ENCODE data around the gene RARRES2.
"Not testable (repeated sequence)": the region's sequence is repeated elsewhere in the genome, so short reads cannot be mapped to it uniquely, and the experiment has no call there.

Gene RARRES2

DNA sequence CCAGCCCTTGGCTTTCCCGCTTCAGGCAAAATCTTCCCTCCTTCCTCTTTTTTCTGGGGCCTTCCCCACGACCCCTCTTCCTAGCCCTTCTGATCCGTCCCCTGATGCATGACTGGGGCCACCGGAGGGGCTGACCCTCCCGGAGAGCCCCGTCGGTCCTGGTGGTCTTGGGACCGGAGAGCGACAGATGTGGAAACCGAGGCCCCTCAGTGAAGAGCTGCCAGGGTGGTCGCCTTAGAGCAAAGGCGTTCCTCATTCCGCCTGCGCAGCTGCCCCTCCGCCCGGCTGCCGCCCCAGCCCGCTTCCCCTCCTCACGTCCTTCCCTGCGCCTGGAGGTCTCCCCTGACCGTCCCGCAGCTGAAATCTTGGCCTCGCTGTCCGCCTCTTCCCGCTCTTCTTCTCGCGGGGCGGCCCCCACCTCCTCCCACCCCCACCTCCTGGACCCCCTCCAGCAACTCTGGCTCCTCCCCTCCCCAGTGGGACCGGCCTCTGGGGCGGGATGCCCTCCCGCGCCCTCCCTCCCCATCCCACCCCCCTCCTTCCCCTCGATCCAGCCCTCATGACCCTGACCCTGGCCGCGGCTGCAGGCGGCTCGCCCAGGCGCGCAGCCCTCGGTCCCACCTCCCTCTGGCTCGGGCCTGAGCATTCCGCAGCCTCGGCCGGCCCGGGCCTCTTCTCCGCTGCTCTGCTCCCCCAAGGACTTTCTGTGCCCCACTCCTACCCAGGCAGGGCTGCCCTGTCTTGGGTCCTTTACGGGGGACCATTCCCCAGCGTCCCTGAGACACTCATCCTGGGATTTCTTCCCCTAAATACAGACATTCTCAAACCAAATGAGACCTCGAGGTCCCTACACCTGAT is at the start of gene RARRES2:
Gene RARRES2, minus strand, starts transcription at position 367 of the 858 bp plus-strand sequence. CDS start 1,020 bp downstream, outside the sequence.
- in situ Hi-C loops (cut with MboI; ENCODE audit: low sequenced_read_pairs), result no loop called here

DNA sequence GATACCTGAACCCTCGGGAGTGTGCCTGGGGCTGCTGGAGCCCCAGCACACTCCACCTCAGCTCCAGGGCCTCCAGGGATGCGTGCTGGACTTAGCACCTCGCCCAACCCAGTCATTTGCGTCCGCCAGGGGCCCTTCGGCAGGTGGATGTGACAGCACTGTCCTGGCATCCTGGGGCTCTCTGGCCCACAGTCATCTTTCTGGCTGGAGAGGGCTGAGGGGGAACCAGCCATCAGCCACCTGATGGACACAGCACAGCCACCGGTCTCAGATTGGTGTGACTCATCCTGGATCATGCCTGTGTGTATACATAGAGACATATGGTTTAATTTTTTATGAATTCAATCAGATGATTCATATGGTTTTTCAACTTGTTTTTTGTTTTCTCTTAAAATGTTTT is 48.8 kb upstream of the RARRES2 start:
- in situ Hi-C loops (cut with MboI; ENCODE audit: low sequenced_read_pairs), result no loop called here

DNA sequence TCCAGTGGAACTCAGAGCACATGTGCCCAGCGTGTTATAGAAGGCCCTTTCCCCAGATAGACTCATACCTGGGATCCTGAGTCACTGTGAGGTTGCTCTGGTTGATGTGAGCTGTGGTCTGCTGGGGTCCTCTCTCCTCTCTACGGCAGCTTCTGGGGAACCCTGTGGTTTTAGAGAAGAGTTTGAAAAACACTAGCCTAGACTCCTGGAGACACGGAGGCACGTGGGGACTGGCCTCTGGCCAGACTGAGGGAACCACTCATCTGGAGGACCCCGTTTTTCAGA is 48.0 kb upstream of the RARRES2 start:
- in situ Hi-C loops (cut with MboI; ENCODE audit: low sequenced_read_pairs), result no loop called here

DNA sequence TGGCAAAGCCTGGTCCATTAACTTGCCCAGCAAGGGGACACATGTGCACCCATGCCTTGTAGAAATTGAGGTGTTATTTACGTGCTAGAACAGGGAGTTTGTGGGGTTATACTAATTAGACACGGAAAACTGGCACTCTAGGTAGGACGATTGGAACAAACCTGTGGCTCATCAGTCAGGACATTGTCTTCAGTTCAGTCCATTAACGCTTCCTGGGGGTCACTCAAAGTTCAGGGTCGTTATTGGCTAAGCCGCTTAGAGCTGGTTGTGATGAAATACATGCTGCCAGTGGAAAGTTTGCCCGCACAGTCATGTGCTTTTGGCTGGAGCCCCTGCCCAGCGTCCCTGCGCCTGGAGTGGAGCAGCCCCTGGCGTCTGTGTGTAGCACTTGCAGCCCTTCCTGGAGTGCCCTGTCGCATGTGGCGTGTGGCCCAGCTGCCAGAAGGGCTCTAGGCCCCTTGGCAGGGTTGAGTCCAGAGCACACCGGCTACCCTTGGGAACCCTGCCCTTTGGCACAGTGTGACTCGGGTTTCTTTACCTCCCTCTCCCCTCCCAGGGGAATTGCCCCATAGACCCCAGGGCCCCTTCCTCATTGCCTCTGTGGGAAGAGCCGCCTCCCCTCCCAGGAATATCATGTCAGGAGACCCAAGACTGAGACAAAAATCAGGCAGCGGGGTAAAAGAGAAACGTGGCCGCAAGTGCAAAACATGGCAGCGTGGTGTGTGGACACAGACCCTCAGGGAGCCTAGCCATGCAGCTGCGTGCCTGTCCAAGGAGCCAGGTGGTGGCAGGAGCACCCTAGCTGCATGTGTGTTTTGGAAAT is 47.5 kb upstream of the RARRES2 start:
- in situ Hi-C loops (cut with MboI; ENCODE audit: low sequenced_read_pairs), result no loop called here

DNA sequence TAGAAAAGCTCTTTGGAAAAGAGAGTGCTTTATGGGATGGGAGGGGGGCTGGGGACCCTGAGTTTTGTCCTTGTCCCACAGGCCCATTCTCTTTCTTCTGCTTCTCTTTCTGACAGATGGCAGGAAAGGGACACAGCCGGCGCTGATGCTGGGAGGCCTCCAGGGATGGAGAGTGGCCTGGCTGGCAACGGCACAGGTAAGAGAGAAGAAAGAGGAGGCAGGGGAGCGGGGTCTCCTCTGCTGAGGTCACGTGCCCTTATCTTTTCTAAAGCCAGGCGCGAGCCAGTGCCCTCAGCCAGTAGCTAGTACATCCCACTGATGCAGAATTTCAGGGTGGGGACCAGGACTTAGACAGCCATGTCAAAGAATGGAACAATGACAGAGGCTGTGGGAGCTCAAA is 46.9 kb upstream of the RARRES2 start:
- in situ Hi-C loops (cut with MboI; ENCODE audit: low sequenced_read_pairs), result no loop called here

DNA sequence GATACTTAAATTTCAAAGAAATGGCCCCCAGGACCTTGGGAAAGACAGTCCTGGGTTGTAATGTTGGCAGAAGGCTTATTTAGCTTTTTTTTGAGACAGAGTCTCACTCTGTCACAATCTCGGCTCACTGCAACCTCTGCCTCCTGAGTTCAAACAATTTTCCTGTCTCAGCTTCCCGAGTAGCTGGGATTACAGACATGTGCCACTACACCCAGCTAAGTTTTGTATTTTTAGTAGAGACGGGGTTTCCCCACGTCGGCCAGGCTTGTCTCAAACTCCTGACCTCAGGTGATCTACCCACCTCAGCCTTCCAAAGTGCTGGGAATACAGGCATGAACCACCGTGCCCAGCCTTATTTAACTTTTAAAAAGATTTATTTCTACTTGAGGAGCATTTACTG is 44.5 kb upstream of the RARRES2 start:
- in situ Hi-C loops (cut with MboI; ENCODE audit: low sequenced_read_pairs), result not testable (repeated sequence)

DNA sequence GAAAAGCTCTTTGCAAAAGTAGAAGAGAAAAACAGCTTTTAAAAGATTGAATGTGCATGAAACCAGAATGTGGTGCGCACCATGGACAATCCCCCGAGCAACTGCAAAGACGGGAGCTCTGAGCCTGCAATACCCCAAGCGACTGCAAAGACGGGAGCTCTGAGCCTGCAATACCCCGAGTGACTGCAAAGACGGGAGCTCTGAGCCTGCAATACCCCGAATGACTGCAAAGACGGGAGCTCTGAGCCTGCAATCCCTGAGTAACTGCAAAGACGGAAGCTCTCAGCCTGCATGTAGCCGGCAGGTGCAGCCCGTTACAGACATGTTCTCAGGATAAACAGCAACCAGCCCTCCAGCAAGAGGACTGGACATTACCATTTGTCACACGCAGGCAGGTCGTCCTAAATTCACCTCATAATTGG is 43.9 kb upstream of the RARRES2 start:
- in situ Hi-C loops (cut with MboI; ENCODE audit: low sequenced_read_pairs), result no loop called here

DNA sequence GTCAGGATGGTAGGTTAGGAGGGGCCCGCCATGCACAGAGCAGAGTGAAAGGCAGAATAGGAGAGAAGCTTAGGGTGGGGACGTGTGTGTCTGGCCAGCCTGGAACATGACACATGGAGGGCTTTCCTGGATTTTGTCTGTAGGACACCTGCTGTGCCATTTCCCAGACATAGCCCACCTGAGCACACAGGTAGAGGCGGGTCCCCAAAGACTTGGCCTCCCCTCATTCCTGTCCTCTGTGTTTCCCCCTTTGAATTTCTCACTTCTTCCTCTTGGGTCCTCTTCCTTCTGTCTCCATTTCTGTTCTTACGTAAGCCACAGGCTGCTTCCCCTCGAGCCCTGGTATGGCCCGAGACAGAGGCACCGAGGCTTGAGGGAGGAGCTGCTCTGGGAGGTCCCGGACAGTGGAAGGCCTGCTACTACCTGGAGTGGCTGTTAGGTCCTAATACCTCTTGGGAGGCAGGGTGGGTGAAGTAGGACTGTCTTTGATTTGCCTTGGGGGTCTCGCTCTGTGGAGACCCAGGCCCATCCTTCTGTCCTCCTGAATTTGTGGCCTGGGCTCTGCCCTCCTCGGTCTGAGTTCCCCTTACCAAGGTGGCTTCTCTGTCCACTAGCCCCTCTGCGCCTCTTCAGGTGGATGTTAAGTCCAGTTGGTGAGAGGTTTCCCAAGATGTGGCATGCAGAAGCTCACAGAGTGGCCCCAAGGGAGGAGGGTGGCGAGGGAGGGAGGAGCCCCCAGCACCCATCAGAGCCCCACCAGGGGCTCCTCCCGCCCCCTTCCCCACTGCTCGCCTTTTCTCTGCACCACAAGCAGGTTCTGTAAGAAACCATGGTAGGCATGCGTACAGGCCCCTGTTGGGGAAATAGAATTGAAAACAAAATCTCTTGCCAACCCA is 43.2 kb upstream of the RARRES2 start:
- in situ Hi-C loops (cut with MboI; ENCODE audit: low sequenced_read_pairs), result no loop called here

DNA sequence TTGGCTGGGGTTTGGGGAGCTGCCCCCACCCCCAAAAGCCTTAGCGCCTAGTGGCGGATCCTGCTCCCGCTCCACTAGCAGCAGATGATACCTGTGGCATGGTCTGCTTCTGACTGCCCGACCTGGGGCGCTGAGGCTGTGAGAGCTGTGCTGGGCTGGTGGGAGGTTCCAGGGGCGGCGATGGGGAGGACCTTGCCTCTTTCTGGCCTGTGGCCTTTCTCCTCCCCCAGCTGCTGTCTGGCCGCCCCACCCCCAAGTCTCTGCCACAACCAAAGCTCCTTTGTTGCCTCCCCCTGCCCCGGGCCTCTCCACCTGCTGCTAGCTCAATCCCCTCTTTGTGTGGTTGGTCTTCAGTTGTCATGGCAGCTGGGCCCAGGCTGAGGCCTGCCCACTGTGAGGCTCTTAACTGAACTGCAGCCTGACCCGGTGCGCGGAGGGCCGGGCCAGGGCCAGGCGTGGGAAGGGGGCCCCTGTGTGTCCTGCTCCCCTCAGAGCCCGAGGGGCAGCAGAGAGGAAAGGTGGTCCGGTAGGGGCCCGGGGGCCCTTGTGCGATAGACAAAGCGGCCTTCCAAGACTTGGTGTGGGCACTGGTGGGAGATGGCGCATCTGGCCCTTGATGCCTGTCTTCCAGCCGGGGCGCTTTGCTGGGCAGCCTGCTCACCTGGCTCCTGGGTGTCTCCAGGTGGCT is 42.4 kb upstream of the RARRES2 start:
- in situ Hi-C loops (cut with MboI; ENCODE audit: low sequenced_read_pairs), result no loop called here

DNA sequence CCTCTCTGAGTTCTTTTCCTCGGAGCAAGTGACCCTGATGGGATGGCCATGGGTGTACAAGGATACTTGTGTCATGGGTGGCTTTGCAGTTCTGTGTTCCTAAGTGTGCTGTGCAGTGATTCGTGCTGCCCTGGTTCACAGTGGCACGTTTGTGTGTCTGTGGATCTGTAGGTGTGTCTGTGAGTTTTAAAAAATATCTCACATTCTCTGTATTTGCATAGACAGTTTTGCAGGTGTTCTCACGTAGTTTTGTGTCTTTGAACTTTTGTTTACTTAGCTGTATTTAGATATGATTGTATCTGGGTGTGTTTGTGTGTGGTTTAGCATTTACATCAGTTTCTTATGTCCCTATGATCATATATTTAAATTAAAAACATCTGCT is 41.4 kb upstream of the RARRES2 start:
- in situ Hi-C loops (cut with MboI; ENCODE audit: low sequenced_read_pairs), result no loop called here

DNA sequence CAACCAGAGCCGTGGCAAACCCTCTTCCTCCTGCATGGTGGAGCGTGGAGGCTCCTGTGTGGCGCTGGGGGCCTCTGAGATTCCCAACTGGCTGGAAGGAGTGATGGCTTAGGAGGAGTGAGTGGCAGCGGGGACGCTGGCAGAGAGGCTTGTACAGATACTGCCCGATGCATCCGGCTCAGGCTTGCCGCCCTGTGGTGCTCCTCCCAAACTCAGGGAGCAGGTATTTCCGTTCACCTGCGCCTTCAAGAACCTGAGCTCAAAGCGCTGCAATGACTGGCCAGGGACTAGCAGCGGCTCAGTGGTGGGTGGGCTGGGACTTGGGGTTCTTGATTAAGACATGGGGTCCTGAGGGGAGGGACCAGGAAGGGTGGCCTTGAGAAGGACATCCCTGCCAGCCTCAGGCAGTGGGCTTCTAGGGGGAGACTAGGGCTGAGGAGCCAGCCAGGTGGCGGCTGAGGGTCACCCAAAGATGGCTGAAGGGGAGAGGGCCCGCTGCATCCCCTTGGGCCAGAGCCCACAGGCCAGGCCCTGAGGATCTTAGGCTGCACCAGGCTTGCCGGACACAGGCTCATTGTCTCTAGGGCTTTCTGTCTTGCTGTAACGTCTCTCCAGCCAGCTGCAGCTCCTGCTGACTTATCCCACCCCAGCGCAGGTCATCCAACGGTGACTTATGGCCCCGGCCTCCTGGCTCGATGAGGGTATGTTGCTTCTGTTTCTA is 40.9 kb upstream of the RARRES2 start:
- in situ Hi-C loops (cut with MboI; ENCODE audit: low sequenced_read_pairs), result no loop called here

DNA sequence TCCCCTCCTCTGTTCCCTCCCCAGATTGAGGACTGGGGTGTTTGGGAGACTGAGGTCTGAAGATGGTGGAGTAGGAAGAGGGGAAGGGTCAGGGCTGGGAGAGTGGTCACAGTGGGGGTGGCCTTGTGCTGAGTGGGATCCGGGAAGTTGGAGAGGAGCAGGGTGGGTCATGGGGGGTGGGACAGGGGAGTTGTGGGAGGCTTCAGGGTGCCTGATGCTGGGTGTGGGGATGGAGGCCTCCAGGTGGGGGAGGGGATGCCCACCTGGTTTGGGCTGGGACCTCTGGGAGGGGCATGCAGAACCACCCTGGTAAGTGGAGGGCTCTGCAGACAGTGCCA is 40.3 kb upstream of the RARRES2 start:
- in situ Hi-C loops (cut with MboI; ENCODE audit: low sequenced_read_pairs), result no loop called here

DNA sequence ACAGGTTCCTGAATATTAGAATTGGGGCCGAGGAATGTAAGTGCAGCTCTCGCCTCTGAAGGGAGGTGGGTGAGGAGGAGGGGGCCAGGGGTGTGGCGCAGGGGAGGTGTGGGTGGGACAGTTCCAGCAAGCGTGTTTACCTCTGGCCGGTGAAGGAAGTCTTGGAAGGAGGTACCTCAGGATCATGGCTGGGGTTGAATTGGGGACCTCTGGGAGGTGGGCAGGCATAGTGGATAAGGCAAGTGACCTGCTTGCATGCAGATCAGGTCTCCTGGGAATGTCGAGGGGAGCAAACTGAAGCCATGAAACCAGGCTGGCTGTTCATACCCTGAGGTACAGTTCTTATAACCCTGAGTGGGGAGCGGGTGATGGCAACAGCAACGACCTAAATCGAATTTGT is 39.7 kb upstream of the RARRES2 start:
- in situ Hi-C loops (cut with MboI; ENCODE audit: low sequenced_read_pairs), result no loop called here

DNA sequence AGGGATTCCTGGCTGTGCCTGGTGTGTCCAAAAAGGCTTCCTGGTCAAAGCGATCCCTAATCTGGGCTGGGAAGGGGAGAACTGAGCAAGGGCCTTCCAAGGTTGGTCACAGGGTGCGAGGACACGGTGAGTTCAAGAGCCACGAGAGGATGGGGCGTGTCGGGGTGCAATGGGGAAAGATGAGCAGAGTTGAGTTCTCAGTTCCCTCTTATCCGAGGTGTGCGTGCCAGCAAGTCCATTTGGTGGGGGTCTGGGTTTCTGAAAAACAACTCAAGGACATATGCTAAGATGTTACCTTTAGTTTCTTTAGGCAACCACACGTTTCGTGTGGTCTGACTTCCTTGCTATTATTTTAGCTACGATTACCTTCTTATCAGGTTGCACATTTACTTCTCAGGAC is 39.0 kb upstream of the RARRES2 start:
- in situ Hi-C loops (cut with MboI; ENCODE audit: low sequenced_read_pairs), result no loop called here

DNA sequence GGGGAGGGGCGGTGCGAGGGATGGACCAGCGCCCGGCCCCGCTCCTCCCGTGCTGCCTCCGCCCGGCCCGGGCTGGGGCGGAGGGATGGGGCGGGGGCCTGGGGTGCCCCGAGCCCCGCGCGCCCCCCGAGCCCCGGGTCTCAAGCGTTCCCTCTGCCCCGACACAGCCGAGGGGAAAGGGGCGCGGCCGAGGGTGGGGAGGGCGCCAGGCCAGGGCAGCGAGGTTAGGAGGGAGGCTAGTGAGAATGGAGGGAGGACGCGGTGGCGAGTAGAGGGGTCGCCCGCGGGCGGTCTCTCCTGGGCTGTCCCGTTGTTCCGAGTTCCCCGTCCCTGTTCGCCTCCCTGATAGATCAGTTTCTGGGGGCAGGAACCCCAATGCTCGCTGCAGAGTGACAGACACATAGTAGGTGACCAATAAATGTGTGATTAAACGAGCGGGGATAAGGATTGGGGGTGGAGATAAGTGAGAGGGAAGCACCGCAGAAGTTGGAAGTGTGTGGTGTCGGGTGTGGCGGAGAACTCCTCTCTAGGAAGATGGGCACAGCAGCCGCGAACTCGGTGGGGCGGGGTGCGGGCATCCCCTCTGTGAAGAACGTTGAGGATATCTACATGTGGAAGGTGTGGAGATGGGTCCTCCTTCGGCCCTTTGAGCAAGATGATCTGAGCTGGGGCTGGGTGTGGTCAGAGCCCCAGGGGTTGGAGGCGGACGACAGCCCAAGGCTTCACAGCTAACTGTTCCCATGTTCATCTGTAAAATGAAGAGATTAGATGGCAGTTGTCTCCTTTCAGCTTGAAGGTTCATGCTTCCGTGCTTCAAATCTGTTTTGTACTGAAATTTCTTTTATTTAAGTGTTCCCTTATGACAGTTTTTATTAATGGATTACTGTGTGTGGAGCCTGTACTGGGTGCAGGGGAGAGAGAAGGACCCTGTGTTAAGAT is 38.3 kb upstream of the RARRES2 start:
- in situ Hi-C loops (cut with MboI; ENCODE audit: low sequenced_read_pairs), result no loop called here

DNA sequence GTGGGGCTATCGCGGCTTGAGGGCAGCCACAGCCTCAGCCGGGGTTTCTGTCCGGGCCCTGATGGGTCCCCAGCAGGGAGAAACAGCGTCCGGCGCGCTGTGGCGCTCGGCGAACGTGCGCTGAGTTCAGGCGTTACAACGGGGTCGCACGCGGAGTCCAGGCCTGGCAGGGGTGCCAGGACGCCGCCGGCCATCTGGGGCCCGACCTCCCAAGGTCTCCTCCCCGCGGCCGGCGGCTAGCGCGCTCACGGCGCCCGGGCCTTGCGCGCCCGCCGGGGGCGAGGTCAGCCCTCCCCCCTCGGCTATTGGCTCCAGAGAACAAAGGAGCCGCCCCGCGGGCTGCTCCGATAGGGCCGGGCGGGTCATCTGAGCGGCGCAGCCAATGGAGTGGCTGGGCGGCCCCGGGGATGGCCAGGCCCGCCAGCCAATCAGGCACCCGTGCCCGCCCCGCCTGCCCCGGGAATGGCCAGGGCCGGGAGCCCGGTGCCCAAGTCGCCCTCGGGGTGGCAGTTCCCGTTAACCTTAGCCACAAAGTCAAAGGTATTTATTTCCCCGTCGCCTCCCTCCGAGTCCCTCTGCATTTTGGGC is 37.5 kb upstream of the RARRES2 start, which contains the start of gene ZNF775:
Gene ZNF775, plus strand, starts transcription at position 478 of the 588 bp plus-strand sequence. CDS start 9,141 bp downstream, outside the sequence.
- in situ Hi-C loops (cut with MboI; ENCODE audit: low sequenced_read_pairs), result no loop called here

DNA sequence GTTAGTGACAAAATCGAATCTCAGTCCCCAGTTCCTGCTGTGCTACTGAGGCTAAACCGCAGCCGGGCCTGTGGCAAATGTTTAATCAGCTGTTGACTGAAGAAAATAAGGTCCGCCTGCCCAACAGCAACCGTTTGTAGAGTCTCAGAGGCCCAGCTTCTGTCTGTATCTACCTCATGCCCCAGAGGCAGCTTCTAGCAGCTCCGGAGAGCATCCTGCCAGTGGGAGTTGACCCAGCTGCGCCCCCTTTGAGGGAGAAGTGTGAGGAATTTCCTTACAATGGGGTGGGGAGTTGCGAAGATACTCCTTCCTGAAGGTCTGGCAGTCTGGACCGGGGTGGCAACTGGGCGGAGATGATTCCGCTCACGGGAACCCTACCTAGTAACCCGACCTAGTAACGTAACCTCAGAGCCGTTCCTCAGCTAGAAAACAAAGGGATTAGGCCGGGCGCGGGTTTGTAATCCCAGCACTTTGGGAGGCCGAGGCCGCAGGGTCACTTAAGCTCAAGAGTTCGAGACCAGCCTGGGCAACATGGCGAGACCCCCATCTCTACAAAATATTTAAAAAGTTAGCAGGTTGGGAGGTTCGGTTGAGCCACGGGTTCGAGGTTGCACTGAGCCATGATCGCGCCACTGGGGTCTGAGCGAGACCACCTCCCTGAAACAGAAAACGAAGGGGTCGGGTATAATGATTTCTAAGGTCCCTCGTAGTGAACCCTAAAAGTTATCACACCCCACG is 36.9 kb upstream of the RARRES2 start:
- in situ Hi-C loops (cut with MboI; ENCODE audit: low sequenced_read_pairs), result no loop called here

DNA sequence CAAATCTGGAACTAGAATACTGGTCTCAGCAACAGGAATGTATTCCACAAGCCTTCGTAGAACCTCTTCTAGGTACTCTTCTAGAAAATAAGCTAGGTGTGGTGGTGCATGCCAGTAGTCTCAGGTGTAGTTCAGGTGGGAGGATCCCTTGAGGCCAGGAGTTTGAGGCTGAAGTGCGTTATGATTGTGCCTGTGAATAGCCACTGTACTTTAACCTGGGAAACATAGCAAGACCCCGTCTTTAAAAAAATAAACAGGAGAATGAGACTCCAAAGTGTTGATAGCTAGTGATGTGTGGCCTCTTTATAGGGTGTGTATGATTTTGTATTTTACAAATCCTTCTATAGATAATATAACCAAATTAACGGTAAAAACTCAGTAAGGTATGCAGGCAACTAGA is 36.2 kb upstream of the RARRES2 start:
- in situ Hi-C loops (cut with MboI; ENCODE audit: low sequenced_read_pairs), result no loop called here

All from HL-60/S4 (cell line).